Measurements from ENCODE around the gene EREG.

DNA sequence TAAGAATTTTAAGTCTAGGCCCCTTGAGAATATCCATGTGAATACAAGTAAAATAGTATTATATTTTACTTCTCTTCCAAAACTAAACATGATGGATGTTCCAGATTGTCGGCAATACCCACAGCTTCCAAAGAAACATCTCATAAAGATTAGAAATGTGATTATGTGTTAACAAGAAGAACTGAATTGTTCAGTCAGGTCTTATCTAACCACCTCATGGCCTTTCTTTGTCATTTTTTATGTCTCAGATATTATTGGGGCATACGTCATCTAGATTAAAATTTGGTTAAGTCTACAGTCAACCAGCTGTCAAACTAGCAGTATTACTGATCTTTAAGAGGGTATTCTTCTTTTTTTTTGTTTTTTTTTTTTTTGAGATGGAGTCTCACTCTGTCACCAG, 46.7 kb upstream of the EREG start:
- no peak for TF ChIP-seq POLR2AphosphoS5 (IDR thresholded peaks at IDR 0.05; ENCODE audit: low read depth, low read length)
- no peak for TF ChIP-seq POLR2A (IDR thresholded peaks at IDR 0.05; ENCODE audit: low read depth, low read length)
- no peak for TF ChIP-seq TAF1 (IDR thresholded peaks at IDR 0.05; ENCODE audit: low read depth, low read length)
- TF ChIP-seq SPI1 (IDR thresholded peaks at IDR 0.05; ENCODE audit: low read depth, low read length) = no peak

Measured in GM12891 (cell line).